OCI-LY3 (cell line): Measurements from ENCODE around the gene TRIM54.

Experiments
- CTCF ChIP-seq: fragments of 200-600, 300-600 bp; sonication (generic); IDR thresholded peaks from 2 replicates; pipeline ENCODE4 v1.5.1; 2014; ENCODE audit warnings: antibody characterized with exemption, low read length, low read depth
- EZH2phosphoT487 ChIP-seq: fragments of 200-600 bp; shearing (Covaris generic); IDR thresholded peaks from 2 replicates; pipeline ENCODE4 v1.6.1; 2018; ENCODE audit warnings: antibody characterized with exemption, mixed run types, low read depth

- no peak for TF ChIP-seq CTCF
- no peak for TF ChIP-seq EZH2phosphoT487
Observed at GRCh38 chr2:27264253-27264752, 17.9 kb upstream of the TRIM54 start.
